Hepatocyte (in vitro differentiated cells): ENCODE results near the gene ZDHHC1. TPM values are rescaled to one million over a fixed set of nuclear protein-coding genes. Genes with fewer than 3 reads are reported as not detected.
A peak's percentile ranks its signal among the peaks of the same experiment; 100 is the strongest.

Experiments
- DNase-seq: peaks from one replicate; pipeline ENCODE4 v3.0.0-alpha.2; 2016; ENCODE audit warnings: low spot score
- H2AFZ ChIP-seq: fragments of 200-600 bp; sonication (generic); 2 replicates; pipeline ENCODE4 v1.6.0; 2016; ENCODE audit warnings: antibody characterized with exemption, mild to moderate bottlenecking
- H3K27ac ChIP-seq: fragments of 200-600 bp; sonication (generic); 2 replicates; pipeline ENCODE4 v1.5.1; 2016; ENCODE audit warnings: mild to moderate bottlenecking
- H3K27me3 ChIP-seq: fragments of 200-600 bp; sonication (generic); 2 replicates; pipeline ENCODE4 v1.6.1; 2016
- H3K36me3 ChIP-seq: fragments of 200-600 bp; sonication (generic); replicated peaks from 2 replicates; pipeline ENCODE4 v1.5.1; 2016; ENCODE audit warnings: low read depth; ENCODE audit not compliant: insufficient read depth
- H3K4me1 ChIP-seq: fragments of 200-600 bp; sonication (generic); 2 replicates; pipeline ENCODE4 v1.5.1; 2016; ENCODE audit warnings: mild to moderate bottlenecking, moderate library complexity; ENCODE audit not compliant: insufficient read depth
- H3K4me2 ChIP-seq: fragments of 200-600 bp; sonication (generic); 2 replicates; pipeline ENCODE4 v1.6.0; 2016
- H3K4me3 ChIP-seq: fragments of 200-600 bp; sonication (generic); 2 replicates; pipeline ENCODE4 v1.5.1; 2016; ENCODE audit warnings: mild to moderate bottlenecking
- H3K79me2 ChIP-seq: fragments of 200-600 bp; sonication (generic); 2 replicates; pipeline ENCODE4 v1.6.0; 2017; ENCODE audit warnings: mild to moderate bottlenecking
- H3K9me2 ChIP-seq: fragments of 200-600 bp; sonication (generic); replicated peaks from 2 replicates; pipeline ENCODE4 v1.6.0; 2017; ENCODE audit warnings: mild to moderate bottlenecking; ENCODE audit not compliant: insufficient read depth
- H3K9me3 ChIP-seq: fragments of 200-600 bp; sonication (generic); 2 replicates; pipeline ENCODE4 v1.5.1; 2016; ENCODE audit warnings: low read depth, mild to moderate bottlenecking
- H4K20me1 ChIP-seq: fragments of 200-600 bp; sonication (generic); 2 replicates; pipeline ENCODE4 v1.6.0; 2016; ENCODE audit warnings: mild to moderate bottlenecking; ENCODE audit not compliant: insufficient read depth, poor library complexity, severe bottlenecking
- EZH2 ChIP-seq: fragments of 200-600 bp; sonication (generic); IDR thresholded peaks from 2 replicates; pipeline ENCODE4 v1.6.1; 2016; ENCODE audit warnings: antibody characterized with exemption, mild to moderate bottlenecking, borderline replicate concordance
- EZH2phosphoT487 ChIP-seq: fragments of 200-600 bp; sonication (generic); IDR thresholded peaks from one replicate; pipeline ENCODE4 v1.6.1; 2018; ENCODE audit warnings: antibody characterized with exemption, mild to moderate bottlenecking, low read depth, moderate library complexity; ENCODE audit not compliant: unreplicated experiment, severe bottlenecking
- WGBS: methylation state at CpG from one replicate; pipeline ENCODE4 v1.1.6; 2016; ENCODE audit warnings: low lambda C conversion rate; ENCODE audit errors: missing lambda C conversion rate; 5-methylcytosine and 5-hydroxymethylcytosine counted together
- polyA plus RNA-seq: library from polyadenylated mRNA; unstranded; fragments of >200 nt; fragmentation: Nextera tagmentation; extraction: Ambion mirVana; gene quantifications from 2 replicates; pipeline ENCODE4 v1.2.1, GENCODE V29; 2016
- total RNA-seq: library from RNA; depleted of rRNA; stranded (reverse); fragments of >200 nt; gene quantifications from 2 replicates; pipeline ENCODE4 v1.2.3, GENCODE V29; 2014
- TF ChIP-seq, protein P1 (sequence below): fragments of 200-600 bp; sonication (generic); IDR thresholded peaks from 2 replicates; pipeline ENCODE4 v1.5.1; 2016; ENCODE audit warnings: antibody characterized with exemption, mild to moderate bottlenecking; ENCODE audit not compliant: poor library complexity

ZDHHC1 gene
- total and polyA plus RNA-seq, 2 experiments from 2014 or later, result 5.9 to 10.6 TPM

DNA sequence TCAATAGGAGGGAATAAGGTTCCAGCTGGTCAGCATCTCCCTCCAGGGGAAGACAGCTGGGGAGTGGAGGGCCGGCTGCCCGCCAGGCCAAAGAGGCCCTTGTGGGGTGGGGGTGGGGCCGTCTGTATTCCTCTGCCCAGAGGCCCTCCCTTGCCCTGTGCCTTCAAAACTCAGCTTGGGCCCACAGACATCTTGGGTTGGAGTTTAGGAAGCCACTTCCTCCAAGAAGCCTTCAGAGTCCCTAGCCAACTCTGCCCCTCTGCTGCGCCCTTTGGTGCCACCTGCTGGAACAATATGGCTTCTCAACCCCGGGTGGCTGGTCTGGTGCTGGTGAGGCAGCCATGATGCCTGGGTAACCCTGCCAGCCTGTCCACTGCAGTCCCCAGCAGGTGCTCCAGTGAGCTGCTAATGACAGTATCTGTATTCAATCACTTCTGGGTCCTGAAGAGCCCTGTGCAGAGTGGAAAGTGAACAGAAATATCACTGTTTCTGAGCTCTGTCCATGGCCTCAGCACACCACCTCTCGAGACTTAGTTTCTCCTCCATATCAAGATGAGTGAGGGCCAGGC, 31.3 kb upstream of the ZDHHC1 start:
- peaks cover 65% of the 10 kb centered on the region for H4K20me1 ChIP-seq
- H3K36me3 ChIP-seq, result no peaks in the 10 kb centered on the region
- no peak for TF ChIP-seq EZH2
- TF ChIP-seq, protein P1, sequence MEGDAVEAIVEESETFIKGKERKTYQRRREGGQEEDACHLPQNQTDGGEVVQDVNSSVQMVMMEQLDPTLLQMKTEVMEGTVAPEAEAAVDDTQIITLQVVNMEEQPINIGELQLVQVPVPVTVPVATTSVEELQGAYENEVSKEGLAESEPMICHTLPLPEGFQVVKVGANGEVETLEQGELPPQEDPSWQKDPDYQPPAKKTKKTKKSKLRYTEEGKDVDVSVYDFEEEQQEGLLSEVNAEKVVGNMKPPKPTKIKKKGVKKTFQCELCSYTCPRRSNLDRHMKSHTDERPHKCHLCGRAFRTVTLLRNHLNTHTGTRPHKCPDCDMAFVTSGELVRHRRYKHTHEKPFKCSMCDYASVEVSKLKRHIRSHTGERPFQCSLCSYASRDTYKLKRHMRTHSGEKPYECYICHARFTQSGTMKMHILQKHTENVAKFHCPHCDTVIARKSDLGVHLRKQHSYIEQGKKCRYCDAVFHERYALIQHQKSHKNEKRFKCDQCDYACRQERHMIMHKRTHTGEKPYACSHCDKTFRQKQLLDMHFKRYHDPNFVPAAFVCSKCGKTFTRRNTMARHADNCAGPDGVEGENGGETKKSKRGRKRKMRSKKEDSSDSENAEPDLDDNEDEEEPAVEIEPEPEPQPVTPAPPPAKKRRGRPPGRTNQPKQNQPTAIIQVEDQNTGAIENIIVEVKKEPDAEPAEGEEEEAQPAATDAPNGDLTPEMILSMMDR, result peak; percentile 26
- WGBS, result 86% methylated on average over 6 of the region's 6 CpGs
- H3K4me1 ChIP-seq, result peaks cover 25% of the 10 kb centered on the region
- no peaks in the 10 kb centered on the region for H3K9me2 ChIP-seq
- DNase-seq, result no peak
- no peak overlapping the region for H3K4me3 ChIP-seq
- H3K4me2 ChIP-seq, result peak overlapping the region; percentile 33
- no peaks in the 10 kb centered on the region for H3K27me3 ChIP-seq
- peaks cover 15% of the 10 kb centered on the region for H3K79me2 ChIP-seq
- H2AFZ ChIP-seq, result no peak overlapping the region
- H3K9me3 ChIP-seq, result no peaks in the 10 kb centered on the region
- H3K27ac ChIP-seq, result no peak overlapping the region

DNA sequence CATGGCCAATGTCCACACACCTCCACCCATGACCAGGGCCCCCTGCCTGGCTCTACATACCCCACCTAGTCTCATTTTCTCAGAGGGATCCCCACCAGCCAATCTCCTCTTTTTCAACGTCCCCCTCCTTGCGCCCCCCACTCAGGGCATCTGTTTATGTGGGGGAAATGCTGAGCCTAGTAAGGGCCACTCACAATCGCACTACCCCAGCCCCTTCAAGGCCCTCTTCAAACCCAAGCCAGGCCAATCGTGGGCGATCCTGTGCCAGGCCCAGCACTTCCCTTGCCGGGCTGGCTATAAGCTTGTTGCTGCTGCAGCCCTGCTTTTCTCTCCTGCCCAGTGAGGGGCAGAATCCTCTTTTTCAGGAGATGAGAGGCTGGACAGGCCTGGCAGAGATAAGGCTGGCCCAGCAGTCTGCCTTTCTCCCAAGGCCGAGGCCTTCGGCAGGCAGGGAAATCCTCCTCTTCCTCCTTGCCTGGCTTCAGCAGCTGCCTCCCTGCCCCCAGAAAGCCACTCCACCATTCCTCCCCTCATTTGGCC, 30.8 kb upstream of the ZDHHC1 start:
- no peak for DNase-seq
- peak overlapping the region; percentile 33 for H3K4me2 ChIP-seq
- no peak overlapping the region for H3K4me3 ChIP-seq
- H4K20me1 ChIP-seq, result peaks cover 65% of the 10 kb centered on the region
- peak overlapping the region; percentile 3 for H3K27ac ChIP-seq
- WGBS, result 90% methylated on average over 8 of the region's 8 CpGs
- H3K4me1 ChIP-seq, result peaks cover 25% of the 10 kb centered on the region
- H3K36me3 ChIP-seq, result no peaks in the 10 kb centered on the region
- H3K27me3 ChIP-seq, result no peaks in the 10 kb centered on the region
- H3K9me3 ChIP-seq, result no peaks in the 10 kb centered on the region
- no peak overlapping the region for H2AFZ ChIP-seq
- peaks cover 15% of the 10 kb centered on the region for H3K79me2 ChIP-seq
- TF ChIP-seq EZH2 (no peak), EZH2phosphoT487 (no peak)
- TF ChIP-seq, protein P1, result no peak
- H3K9me2 ChIP-seq, result no peaks in the 10 kb centered on the region

DNA sequence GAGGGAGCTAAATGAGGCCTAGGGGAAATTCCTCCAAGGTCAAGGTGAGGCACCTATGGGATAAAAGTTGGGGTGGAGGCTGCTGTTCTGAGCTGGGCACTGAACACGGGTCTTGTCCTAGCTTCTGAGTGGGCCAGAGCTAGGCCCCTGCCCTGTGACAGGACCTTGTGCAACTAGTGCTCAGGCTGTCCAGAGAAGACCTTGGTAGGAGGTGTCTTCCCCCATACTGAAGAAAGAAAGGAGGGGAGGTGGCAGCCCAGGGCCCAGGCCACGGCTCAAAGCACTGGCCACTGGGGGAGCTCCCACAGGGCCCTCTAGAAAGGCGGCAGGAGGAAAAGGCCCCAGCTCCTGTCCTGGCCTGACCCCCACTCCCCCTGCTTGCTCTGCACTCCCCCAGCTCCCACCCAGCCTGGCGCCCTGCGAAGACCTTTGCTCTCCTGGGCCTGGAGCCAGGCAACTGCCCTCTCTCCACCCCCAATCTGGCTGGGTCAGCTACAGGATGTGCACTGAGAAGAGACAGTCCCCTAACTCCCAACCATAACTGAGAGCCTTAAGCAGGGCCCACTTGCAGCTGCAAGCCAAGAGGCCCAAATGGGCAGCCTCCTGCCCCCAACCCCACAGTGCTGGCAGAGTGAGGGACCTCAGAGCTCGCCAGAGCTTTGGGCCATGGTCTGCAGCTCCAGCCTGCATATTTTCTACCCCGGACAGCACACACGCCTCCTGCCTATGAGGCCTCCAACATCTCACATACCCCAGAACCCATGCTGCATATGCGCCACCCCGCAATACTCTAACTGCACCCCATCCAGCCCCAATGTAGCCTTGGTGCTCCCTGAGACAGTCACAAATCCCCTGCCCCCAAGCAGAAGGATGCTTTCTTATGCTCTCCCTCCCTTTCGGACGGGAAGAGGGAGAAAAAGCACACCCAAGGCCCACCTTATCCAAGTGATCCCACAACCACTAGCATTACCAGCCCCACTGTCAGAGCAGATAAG, 29.9 kb upstream of the ZDHHC1 start:
- Histone ChIP-seq H3K4me1 (peaks cover 22% of the 10 kb centered on the region), H3K79me2 (peaks cover 15% of the 10 kb centered on the region), H3K4me2 (peak overlapping the region; percentile 33), H3K36me3 (no peaks in the 10 kb centered on the region), H3K27ac (no peak overlapping the region), H4K20me1 (peaks cover 65% of the 10 kb centered on the region), H2AFZ (no peak overlapping the region), H3K9me3 (no peaks in the 10 kb centered on the region), H3K27me3 (no peaks in the 10 kb centered on the region), H3K9me2 (no peaks in the 10 kb centered on the region), H3K4me3 (no peak overlapping the region)
- 87% methylated on average over 8 of the region's 12 CpGs for WGBS
- TF ChIP-seq, protein P1, result no peak
- TF ChIP-seq EZH2phosphoT487, result no peak
- TF ChIP-seq EZH2, result no peak
- peak; percentile 47 for DNase-seq
